WTC11 (cell line): ENCODE data around the gene RTN3.

Experiments used
- AR ChIP-seq: fragments of 250-450 bp; sonication (Bioruptor Pico); IDR thresholded peaks from 2 replicates; pipeline ENCODE4 v1.9.0; 2021; ENCODE audit warnings: mild to moderate bottlenecking
- ATF1 ChIP-seq: sonication (generic); formaldehyde crosslinking; IDR thresholded peaks from 2 replicates; pipeline ENCODE4 v1.8.1; 2023; ENCODE audit warnings: mild to moderate bottlenecking, moderate library complexity, missing genetic modification reagents
- CTCF ChIP-seq: fragments of 200-600 bp; IDR thresholded peaks from 2 replicates; pipeline ENCODE4 v1.8.0; 2022; ENCODE audit warnings: antibody characterized with exemption
- GABPB1 ChIP-seq: sonication (generic); formaldehyde crosslinking; IDR thresholded peaks from 2 replicates; pipeline ENCODE4 v1.8.1; 2023; ENCODE audit warnings: mild to moderate bottlenecking, missing genetic modification reagents
- HMGXB4 ChIP-seq: sonication (generic); formaldehyde crosslinking; IDR thresholded peaks from 2 replicates; pipeline ENCODE4 v1.8.1; 2023; ENCODE audit warnings: mild to moderate bottlenecking, moderate library complexity, missing genetic modification reagents
- SP1 ChIP-seq: sonication (generic); formaldehyde crosslinking; conservative IDR thresholded peaks from 2 replicates; pipeline ENCODE4 v1.8.1; 2022; ENCODE audit warnings: missing genetic modification reagents
- TCF7 ChIP-seq: sonication (generic); formaldehyde crosslinking; IDR thresholded peaks from 2 replicates; pipeline ENCODE4 v1.8.0; 2022; ENCODE audit warnings: mild to moderate bottlenecking, low read depth, missing genetic modification reagents, moderate library complexity
- USF1 ChIP-seq: sonication (generic); formaldehyde crosslinking; IDR thresholded peaks from 2 replicates; pipeline ENCODE4 v1.8.0; 2022; ENCODE audit warnings: mild to moderate bottlenecking, missing genetic modification reagents
- USF2 ChIP-seq: sonication (generic); formaldehyde crosslinking; IDR thresholded peaks from 2 replicates; pipeline ENCODE4 v1.8.1; 2023; ENCODE audit warnings: mild to moderate bottlenecking, missing genetic modification reagents, moderate library complexity

- no peak for TF ChIP-seq CTCF
- peak; percentile 100 for TF ChIP-seq TCF7
- TF ChIP-seq USF1 (CRISPR knock-in tag): peak; percentile 96
- peak; percentile 98 for TF ChIP-seq HMGXB4 (CRISPR knock-in tag)
- peak; percentile 100 for TF ChIP-seq ATF1 (CRISPR knock-in tag)
- TF ChIP-seq SP1: peak; percentile 98
- TF ChIP-seq GABPB1 (CRISPR knock-in tag): no peak
- TF ChIP-seq AR (CRISPR knock-in tag): no peak
- TF ChIP-seq USF2 (CRISPR knock-in tag): peak; percentile 76
These were observed 9.8 kb upstream of the RTN3 start, which contains the start of gene ATL3 for GRCh38 chr11:63671322-63672155.
